SK-N-SH (cell line): ENCODE measurements around the gene MIPOL1. TPM values are rescaled to one million over a fixed set of nuclear protein-coding genes. Genes with fewer than 3 reads are reported as not detected.

Experiments used
- CTCF ChIA-PET: fragments of 300-600, 350-600 bp; formaldehyde crosslinking; extraction: SDS; loops from one replicate; lab custom pipeline; 2021; lab: Yijun Ruan, JAX
- POLR2A ChIA-PET: fragments of 350-600 bp; sonication (Branson Sonifier 250); formaldehyde crosslinking; extraction: SDS; loops from one replicate; lab custom pipeline; 2020; ENCODE audit warnings: antibody characterized with exemption, inconsistent platforms; lab: Yijun Ruan, JAX
- DNase-seq: peaks from one replicate; pipeline ENCODE4 v3.0.0; 2012
- H2AFZ ChIP-seq: fragments of 200-600 bp; sonication (generic); 2 replicates; pipeline ENCODE4 v1.8.1; 2016; ENCODE audit warnings: antibody characterized with exemption, mild to moderate bottlenecking, low read depth
- H3F3A ChIP-seq: fragments of 200-600 bp; sonication (generic); replicated peaks from 2 replicates; pipeline ENCODE3; 2016; ENCODE audit warnings: antibody characterized with exemption, mild to moderate bottlenecking; ENCODE audit not compliant: insufficient read depth
- H3K27ac ChIP-seq, 2 experiments: fragments of 200-500 bp in 1 of 2; fragments of 200-600 bp in 1 of 2; sonication (Bioruptor generic) in 1 of 2; sonication (generic), shearing (Covaris generic) in 1 of 2; 2 replicates each; pipeline versions ENCODE4 v1.5.1 to v1.6.1; 2014 to 2016; ENCODE audit warnings: low read depth in 2 of 2, inconsistent platforms in 1 of 2, low read length in 1 of 2, mild to moderate bottlenecking in 1 of 2, mixed read lengths in 1 of 2
- H3K27me3 ChIP-seq: fragments of 200-600 bp; sonication (generic), shearing (Covaris generic); 2 replicates; pipeline ENCODE4 v1.6.1; 2016; ENCODE audit warnings: mixed run types; ENCODE audit not compliant: insufficient read depth
- H3K36me3 ChIP-seq, 2 experiments: fragments of 200-500 bp in 1 of 2; fragments of 200-600 bp in 1 of 2; sonication (Bioruptor generic) in 1 of 2; sonication (generic) in 1 of 2; replicated peaks in 1 of 2; 2 replicates each; pipeline versions ENCODE3 to v1.5.1; 2014 to 2016; ENCODE audit warnings: low read length in 1 of 2, mild to moderate bottlenecking in 1 of 2; ENCODE audit not compliant: insufficient read depth in 2 of 2, control insufficient read depth in 1 of 2
- H3K4me1 ChIP-seq, 2 experiments: fragments of 200-500 bp in 1 of 2; fragments of 200-600 bp in 1 of 2; sonication (Bioruptor generic) in 1 of 2; sonication (generic), shearing (Covaris generic) in 1 of 2; 2 replicates each; pipeline versions ENCODE4 v1.5.1 to v1.6.1; 2014 to 2016; ENCODE audit warnings: low read depth in 1 of 2, low read length in 1 of 2, mixed run types in 1 of 2; ENCODE audit not compliant: insufficient read depth in 2 of 2, control insufficient read depth in 1 of 2
- H3K4me2 ChIP-seq: fragments of 200-600 bp; sonication (generic), shearing (Covaris generic); 2 replicates; pipeline ENCODE4 v1.6.1; 2017; ENCODE audit warnings: mixed run types
- H3K4me3 ChIP-seq, 2 experiments: fragments of 200-500 bp in 1 of 2; fragments of 200-600 bp in 1 of 2; sonication (Bioruptor generic) in 1 of 2; sonication (generic), shearing (Covaris generic) in 1 of 2; 2 replicates each; pipeline versions ENCODE4 v1.5.1 to v1.8.1; 2014 to 2016; ENCODE audit warnings: low read depth in 2 of 2, inconsistent platforms in 1 of 2, low read length in 1 of 2, mild to moderate bottlenecking in 1 of 2, mixed read lengths in 1 of 2, moderate library complexity in 1 of 2
- H3K79me2 ChIP-seq: fragments of 200-600 bp; sonication (generic); 2 replicates; pipeline ENCODE4 v1.8.1; 2017; ENCODE audit warnings: mild to moderate bottlenecking; ENCODE audit not compliant: insufficient read depth
- H3K9ac ChIP-seq: fragments of 200-600 bp; sonication (generic); 2 replicates; pipeline ENCODE4 v1.6.1; 2017; ENCODE audit warnings: mixed run types
- H3K9me2 ChIP-seq: fragments of 200-600 bp; sonication (generic); 2 replicates; pipeline ENCODE4 v1.6.1; 2017; ENCODE audit warnings: mixed run types
- H3K9me3 ChIP-seq: fragments of 200-600 bp; sonication (generic); 2 replicates; pipeline ENCODE4 v1.6.1; 2017; ENCODE audit warnings: mixed run types, mild to moderate bottlenecking, moderate library complexity
- H4K20me1 ChIP-seq: fragments of 200-600 bp; sonication (generic); 2 replicates; pipeline ENCODE4 v1.6.1; 2017; ENCODE audit warnings: mild to moderate bottlenecking, mixed run types; ENCODE audit not compliant: insufficient read depth
- CHD2 ChIP-seq: fragments of 150-350 bp; IDR thresholded peaks from 2 replicates; pipeline ENCODE4 v1.6.1; 2018; ENCODE audit warnings: low read length; ENCODE audit not compliant: partially characterized antibody
- CTCF ChIP-seq: fragments of 200-600 bp; sonication (generic); IDR thresholded peaks from 2 replicates; pipeline ENCODE4 v1.6.1; 2017; ENCODE audit warnings: antibody characterized with exemption, mild to moderate bottlenecking, moderate library complexity
- EP300 ChIP-seq, 2 experiments: IDR thresholded peaks; 2 replicates each; pipeline versions ENCODE4 v1.4.0 to v1.6.1; 2012; ENCODE audit warnings: borderline replicate concordance in 1 of 2, low read depth in 1 of 2, low read length in 1 of 2
- FOXM1 ChIP-seq: IDR thresholded peaks from 2 replicates; pipeline ENCODE4 v1.4.0; 2012; ENCODE audit warnings: low read depth, mild to moderate bottlenecking
- IRF3 ChIP-seq: fragments of 150-350 bp; IDR thresholded peaks from 2 replicates; pipeline ENCODE4 v1.6.1; 2016; ENCODE audit warnings: mild to moderate bottlenecking, low read depth, low read length
- MAX ChIP-seq: IDR thresholded peaks from 2 replicates; pipeline ENCODE4 v1.4.0; 2012; ENCODE audit warnings: low read depth
- NFIC ChIP-seq: IDR thresholded peaks from 2 replicates; pipeline ENCODE4 v1.4.0; 2012; ENCODE audit warnings: borderline replicate concordance
- NRF1 ChIP-seq: IDR thresholded peaks from 2 replicates; pipeline ENCODE4 v1.6.1; 2012; ENCODE audit warnings: low read depth, mild to moderate bottlenecking, low read length
- PBX3 ChIP-seq: IDR thresholded peaks from 2 replicates; pipeline ENCODE4; 2012
- RAD21 ChIP-seq: IDR thresholded peaks from 2 replicates; pipeline ENCODE4 v1.6.1; 2012; ENCODE audit warnings: mild to moderate bottlenecking, low read length
- RCOR1 ChIP-seq: fragments of 150-350 bp; IDR thresholded peaks from 2 replicates; pipeline ENCODE4 v1.6.1; 2017; ENCODE audit warnings: antibody characterized with exemption, low read length
- SIN3A ChIP-seq: IDR thresholded peaks from 2 replicates; pipeline ENCODE4 v1.6.1; 2012; ENCODE audit warnings: low read depth, mild to moderate bottlenecking, low read length, moderate library complexity, borderline replicate concordance
- SMC3 ChIP-seq: IDR thresholded peaks from 2 replicates; pipeline ENCODE4 v1.6.1; 2012; ENCODE audit warnings: low read depth, low read length, improper control_type of control experiment
- TEAD4 ChIP-seq: IDR thresholded peaks from 2 replicates; pipeline ENCODE4 v1.4.0; 2012; ENCODE audit warnings: mild to moderate bottlenecking, borderline replicate concordance; ENCODE audit not compliant: insufficient read depth
- WGBS: methylation state at CpG from one replicate; pipeline ENCODE4 v1.1.6; 2017; ENCODE audit warnings: low lambda C conversion rate; 5-methylcytosine and 5-hydroxymethylcytosine counted together
- polyA plus RNA-seq, 3 experiments: library from polyadenylated mRNA; depleted of rRNA; stranded (reverse); fragments of >200 nt; gene quantifications; 2 replicates each; pipeline ENCODE4 v1.2.3, GENCODE V29; 2012

The MIPOL1 gene
- polyA plus RNA-seq, 1 of the 3 experiments (the other 2 are of a cell fraction): 0.23 TPM

GRCh38 chr14:37594238-37594970, 396.7 kb downstream of the MIPOL1 start:
- Histone ChIP-seq H3K79me2 (no peaks in the 10 kb centered on the region), H3K36me3 (no peaks in the 10 kb centered on the region), H3K4me2 (peak overlapping the region; percentile 52)
- TF ChIP-seq CTCF: peak; percentile 70
- TF ChIP-seq PBX3: no peak
- no peak for TF ChIP-seq IRF3
- TF ChIP-seq RAD21: peak; percentile 23; the same call in 1 of the 2 replicates
- TF ChIP-seq SMC3: 0 out of 2 replicates have a peak, but pooled peaks have one; percentile 4
- TF ChIP-seq, all 33 proteins: peak for 3
- Histone ChIP-seq H3F3A (no peaks in the 10 kb centered on the region), H2AFZ (no peak overlapping the region), H3K9me2 (no peaks in the 10 kb centered on the region), H3K9me3 (no peaks in the 10 kb centered on the region), H3K4me3 (peak overlapping the region; percentile 26 to 57; a peak in 2 of 4 replicates), H3K27me3 (peaks cover 28% of the 10 kb centered on the region), H3K9ac (no peak overlapping the region), H3K27ac (no peak overlapping the region), H4K20me1 (no peaks in the 10 kb centered on the region), H3K4me1 (no peaks in the 10 kb centered on the region)
- CTCF ChIA-PET: interaction anchor here (1.1 kb wide), 1 partner anchor 11 kb away, joined by 6 read pairs; no protein-coding TSS in a partner anchor
- POLR2A ChIA-PET: no interaction called here
- WGBS: 0% methylated on average over 10 of the region's 56 CpGs
- peak; percentile 53 for DNase-seq

- Histone ChIP-seq H2AFZ (no peak within 1 kb of the TSS), H4K20me1 (no peaks in the 10 kb centered on the region), H3K4me2 (peak within 1 kb of the TSS; percentile 52), H3K27me3 (peaks cover 28% of the 10 kb centered on the region)
- no peak for TF ChIP-seq IRF3
- TF ChIP-seq CTCF: no peak
- TF ChIP-seq SIN3A: no peak
- TF ChIP-seq RAD21: no peak
- TF ChIP-seq NRF1: no peak
- TF ChIP-seq FOXM1: no peak
- no peak for TF ChIP-seq EP300 (IDR thresholded peaks at IDR 0.05; ENCODE audit: borderline replicate concordance in 1 of 2, low read depth in 1 of 2, low read length in 1 of 2)
- no peak for TF ChIP-seq RCOR1
- no peak for TF ChIP-seq TEAD4
- TF ChIP-seq CHD2: no peak
- no peak for TF ChIP-seq MAX
- TF ChIP-seq NFIC: no peak
- TF ChIP-seq, all 33 proteins: peak for 0
- CTCF ChIA-PET: no interaction called here
- 0% methylated on average over 7 of the region's 92 CpGs for WGBS
- no peaks in the 10 kb centered on the region for H3K79me2 ChIP-seq
- H3K4me1 ChIP-seq: no peaks in the 10 kb centered on the region
- DNase-seq: peak; percentile 40
- H3K9ac ChIP-seq: no peak within 1 kb of the TSS
- no peak within 1 kb of the TSS for H3K27ac ChIP-seq
- no peaks in the 10 kb centered on the region for H3K36me3 ChIP-seq
- POLR2A ChIA-PET: no interaction called here
- no peaks in the 10 kb centered on the region for H3F3A ChIP-seq
- H3K9me3 ChIP-seq: no peaks in the 10 kb centered on the region
- H3K9me2 ChIP-seq: no peaks in the 10 kb centered on the region
- peak within 1 kb of the TSS; percentile 26 to 57; a peak in 2 of 4 replicates for H3K4me3 ChIP-seq
Observed at GRCh38 chr14:37594971-37595808, 397.5 kb downstream of the MIPOL1 start, which contains the start of the genes FOXA1 and TTC6. Gene FOXA1 (minus strand): TSS chr14:37595249. CDS start chr14:37594972, 277 bp downstream. Gene TTC6 (plus strand): TSS chr14:37595629. CDS start chr14:37622065, 26,436 bp downstream.
